H54 (cell line): ENCODE results near the gene FXYD2.

ENCODE experiments used
- DNase-seq: peaks from one replicate; pipeline ENCODE4 v3.0.0; 2011; ENCODE audit warnings: low spot score, mixed read lengths; ENCODE audit not compliant: insufficient read length
- FAIRE-seq: peaks from 3 replicates; lab custom pipeline; 2011; peaks lifted over from hg19 to GRCh38; lab: Jason Lieb, UNC
- POLR2A ChIP-seq: IDR thresholded peaks from 2 replicates; pipeline ENCODE4 v1.6.1; 2011; ENCODE audit warnings: low read depth, mild to moderate bottlenecking, low read length

The FXYD2 gene

DNA sequence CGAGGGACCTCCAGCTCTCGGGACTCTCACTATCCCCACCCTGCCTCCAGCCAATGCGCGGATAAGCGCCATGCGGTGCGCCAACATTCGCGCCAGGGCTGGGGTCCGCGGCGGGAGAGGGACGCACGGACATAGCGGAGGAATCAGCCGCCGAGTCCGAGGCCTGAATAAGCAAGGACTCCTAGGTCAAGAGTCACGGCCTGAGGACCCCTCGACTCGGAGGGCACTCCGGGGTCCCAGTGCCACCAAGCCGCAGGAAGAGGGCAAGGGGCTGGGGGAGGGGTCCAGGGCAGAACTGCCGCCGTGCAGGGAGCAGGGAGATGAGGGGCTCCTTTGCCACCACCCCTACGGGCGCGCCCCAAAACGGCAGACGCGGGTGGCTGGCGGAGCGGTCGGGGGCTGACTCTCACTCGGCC lies 28.1 kb downstream of the FXYD2 start:
- no peak for TF ChIP-seq POLR2A
- no peak for FAIRE-seq
- DNase-seq: no peak

DNA sequence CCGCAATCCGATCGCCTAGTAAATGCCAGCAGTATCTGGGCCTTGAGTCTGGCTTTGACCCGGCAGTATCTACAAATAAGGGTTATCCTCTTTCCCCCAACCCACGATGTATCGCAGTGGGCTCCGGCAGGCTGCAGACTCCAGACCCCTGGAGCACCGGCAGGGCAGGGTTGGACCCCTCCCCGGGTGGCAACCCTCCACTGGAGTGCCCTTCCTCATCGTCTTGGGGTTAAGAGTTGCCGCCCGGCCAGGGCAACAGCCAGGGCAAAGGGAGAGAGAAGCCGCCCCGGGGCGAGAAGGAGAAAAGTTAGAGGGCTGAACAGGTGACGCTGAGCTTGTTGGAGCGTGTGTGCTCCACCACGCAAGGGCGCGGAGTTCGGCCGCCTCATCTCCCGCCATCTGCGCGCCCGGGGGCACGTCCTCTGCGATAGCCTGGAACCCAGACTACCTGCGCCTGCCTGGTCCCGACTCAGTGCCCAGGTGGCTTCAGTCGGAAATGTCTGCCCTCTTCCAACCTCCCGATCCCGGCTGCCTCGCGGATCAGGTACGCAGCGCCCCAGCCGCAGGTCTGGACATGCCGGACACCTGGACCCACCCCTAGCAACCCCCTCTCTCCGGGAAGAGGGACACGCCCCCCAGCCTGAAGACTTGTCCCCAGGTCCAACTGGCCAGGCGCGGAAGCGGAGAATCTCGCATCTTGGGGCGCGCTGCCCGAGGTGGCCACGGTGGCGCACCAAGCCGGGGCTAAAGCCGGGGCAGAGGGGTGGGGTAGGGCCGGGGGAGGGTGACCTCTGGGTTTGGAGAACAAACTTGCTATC lies 28.7 kb downstream of the FXYD2 start:
- DNase-seq (no peak), FAIRE-seq (no peak)

DNA sequence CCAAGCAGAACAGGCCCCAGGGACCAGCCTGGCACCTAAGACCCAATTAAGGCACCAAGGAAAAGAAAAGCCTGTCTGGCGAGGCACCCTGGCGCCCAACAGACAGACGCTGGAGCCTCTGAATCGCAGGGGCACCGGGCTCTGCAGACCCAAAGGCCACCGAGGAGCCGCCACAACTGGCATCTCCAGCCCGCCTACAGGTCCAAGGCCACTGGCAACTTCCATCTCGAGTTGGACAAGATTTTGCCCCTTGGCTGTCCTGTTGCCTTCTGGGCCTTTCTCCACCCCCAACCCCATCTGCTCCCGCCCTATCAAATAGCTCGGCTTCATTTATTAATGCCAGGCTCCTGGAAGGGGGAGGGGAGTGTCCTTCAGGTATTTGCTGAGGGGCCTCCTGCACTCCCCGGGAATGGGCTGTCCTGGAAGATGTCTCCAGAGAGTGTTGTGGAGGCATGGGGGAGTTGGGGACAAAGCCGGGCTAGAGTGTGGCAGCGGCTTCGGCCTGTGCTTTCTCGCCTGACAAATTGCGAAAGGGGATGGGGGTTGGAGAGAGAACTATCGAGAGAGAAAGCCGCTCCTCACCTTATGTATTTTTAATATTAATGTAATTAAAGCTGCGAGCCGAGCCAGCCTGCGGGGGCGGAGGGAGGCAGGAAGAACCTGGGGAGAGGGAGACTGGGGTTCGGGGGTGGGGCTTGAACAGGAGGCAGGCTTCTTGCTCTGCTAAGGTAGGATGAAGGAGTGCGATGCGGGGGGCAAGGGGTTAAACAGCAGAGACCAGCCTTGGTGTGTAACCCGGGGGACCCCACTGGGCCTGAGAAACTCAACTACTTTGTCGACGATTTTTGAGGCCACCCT lies 29.5 kb downstream of the FXYD2 start:
- FAIRE-seq (no peak), DNase-seq (no peak)
- TF ChIP-seq POLR2A: no peak

More for the DNA sequence above, 28.7 kb downstream of the FXYD2 start:
- no peak for TF ChIP-seq POLR2A

GRCh38 chr11:117794135-117794534 lies 30.4 kb downstream of the FXYD2 start:
- no peak for DNase-seq
- TF ChIP-seq POLR2A: no peak
- FAIRE-seq: no peak

- FAIRE-seq: no peak
These were observed 31.0 kb downstream of the FXYD2 start for GRCh38 chr11:117793583-117793982.

DNA sequence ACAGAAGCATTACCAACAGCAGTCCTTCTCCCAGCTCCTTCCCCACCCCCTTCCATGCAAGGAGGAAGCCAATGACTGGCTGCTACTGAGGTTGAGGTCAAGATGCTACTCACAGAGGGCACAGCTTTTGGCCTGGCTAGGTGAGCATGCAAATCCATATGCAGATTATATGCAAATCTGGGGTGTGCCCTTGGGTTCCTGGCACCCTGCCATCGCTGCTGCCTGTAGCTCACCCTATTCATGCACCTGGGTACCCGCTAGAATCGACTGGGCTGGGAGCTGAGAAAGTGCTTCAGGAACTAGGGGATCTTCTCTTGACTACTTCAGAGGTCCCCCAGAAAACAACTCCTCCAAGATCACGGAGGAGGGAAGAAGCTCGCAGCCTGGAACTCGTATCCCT lies 31.6 kb downstream of the FXYD2 start:
- FAIRE-seq: no peak
- TF ChIP-seq POLR2A: no peak
- no peak for DNase-seq

More at GRCh38 chr11:117793583-117793982, 31.0 kb downstream of the FXYD2 start:
- no peak for DNase-seq
- TF ChIP-seq POLR2A: no peak

DNA sequence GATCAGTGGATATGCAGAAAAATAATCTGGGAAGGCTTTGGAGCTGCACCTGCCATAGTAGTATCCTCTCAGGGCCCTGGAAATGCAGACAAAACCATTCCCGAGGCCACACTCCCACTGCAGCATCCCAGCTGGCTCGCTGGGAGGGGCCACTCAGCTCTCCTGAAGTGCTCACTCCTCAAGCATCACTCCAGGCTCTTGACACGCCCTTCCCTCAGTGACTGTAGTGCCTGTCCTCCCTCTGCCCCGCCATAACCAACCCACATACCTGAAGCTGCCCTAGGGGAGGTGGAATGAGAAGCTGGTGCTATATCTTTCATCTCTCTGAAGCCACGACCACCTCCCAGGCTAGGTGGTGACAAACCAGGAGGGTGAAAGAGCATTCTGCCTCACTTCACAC lies 32.3 kb downstream of the FXYD2 start:
- no peak for FAIRE-seq
- no peak for TF ChIP-seq POLR2A
- DNase-seq: no peak

DNA sequence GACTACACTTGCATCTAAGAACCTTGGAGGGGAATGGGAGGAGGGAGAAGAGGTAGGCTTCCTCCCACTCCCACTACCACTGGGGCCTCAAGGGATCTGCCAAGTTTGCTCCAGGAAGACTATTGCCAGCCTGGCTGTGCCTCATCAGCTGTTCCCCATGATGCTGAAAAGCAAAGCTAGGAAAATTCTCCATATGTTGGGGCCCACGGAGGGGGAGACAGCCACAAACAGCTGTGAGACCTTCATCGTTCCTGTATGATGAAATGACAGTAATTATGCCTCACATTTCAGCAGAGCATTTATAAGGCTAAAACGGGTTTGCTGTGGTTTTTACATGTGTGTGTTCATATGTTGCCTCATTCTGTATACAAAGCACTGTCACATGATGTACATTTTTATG lies 34.3 kb downstream of the FXYD2 start:
- no peak for TF ChIP-seq POLR2A

GRCh38 chr11:117789241-117789640 lies 35.3 kb downstream of the FXYD2 start:
- FAIRE-seq (no peak), DNase-seq (no peak)
- TF ChIP-seq POLR2A: no peak

More for the DNA sequence above, 34.3 kb downstream of the FXYD2 start:
- DNase-seq (no peak), FAIRE-seq (no peak)

GRCh38 chr11:117786135-117786870 lies 38.2 kb downstream of the FXYD2 start:
- FAIRE-seq (no peak), DNase-seq (no peak)
- no peak for TF ChIP-seq POLR2A

- FAIRE-seq (no peak), DNase-seq (no peak)
- TF ChIP-seq POLR2A: no peak
These were observed 42.4 kb downstream of the FXYD2 start for GRCh38 chr11:117782101-117782500.

GRCh38 chr11:117781627-117782026 lies 42.9 kb downstream of the FXYD2 start:
- no peak for DNase-seq
- no peak for TF ChIP-seq POLR2A
- FAIRE-seq: no peak

GRCh38 chr11:117780456-117780855 lies 44.1 kb downstream of the FXYD2 start:
- DNase-seq: no peak
- FAIRE-seq: no peak
- no peak for TF ChIP-seq POLR2A
